PC-3 (cell line): ENCODE measurements around the gene PAF1. TPM values are rescaled to one million over a fixed set of nuclear protein-coding genes. Genes with fewer than 3 reads are reported as not detected.

ENCODE experiments used
- ATAC-seq: fragments of 200-7000 bp; cut with Tn5 transposase; 2 replicates; pipeline ENCODE4 v1.9.1; 2020; ENCODE audit warnings: mild to moderate bottlenecking, moderate library complexity
- BruUV-seq: library from RNA; stranded (reverse); fragments of 400-500 nt; replicated peaks from 2 replicates; lab custom pipeline; 2021; lab: Mats Ljungman, UMichigan
- CTCF ChIA-PET: fragments of 300-600 bp; sonication (Branson Sonifier 250); formaldehyde crosslinking; loops from one replicate; lab custom pipeline; 2022; ENCODE audit warnings: antibody characterized with exemption; lab: Charles Lee
- POLR2A ChIA-PET: fragments of 300-600 bp; sonication (Branson Sonifier 250); formaldehyde crosslinking; loops from one replicate; lab custom pipeline; 2022; ENCODE audit warnings: antibody characterized with exemption; ENCODE audit not compliant: unreplicated experiment; lab: Charles Lee
- DNase-seq: peaks from one replicate; pipeline ENCODE4 v3.0.0-alpha.2; 2015
- H2AFZ ChIP-seq: fragments of 300-600 bp; sonication (generic); 2 replicates; pipeline ENCODE4 v1.6.0; 2016; ENCODE audit warnings: antibody characterized with exemption, low read length
- H3F3A ChIP-seq: fragments of 300-600 bp; sonication (generic); one replicate; pipeline ENCODE4 v1.6.0; 2017; ENCODE audit warnings: antibody characterized with exemption, low read length, control low read depth, mild to moderate bottlenecking; ENCODE audit not compliant: unreplicated experiment
- H3K27ac ChIP-seq: fragments of 300-600 bp; sonication (generic); 2 replicates; pipeline ENCODE4 v1.5.1; 2016; ENCODE audit warnings: mild to moderate bottlenecking, low read length
- H3K27me3 ChIP-seq: fragments of 300-600 bp; sonication (generic); 2 replicates; pipeline ENCODE4 v1.6.1; 2016; ENCODE audit warnings: low read length, mixed read lengths
- H3K36me3 ChIP-seq: fragments of 300-600 bp; sonication (generic); 2 replicates; pipeline ENCODE4 v1.6.1; 2016; ENCODE audit warnings: low read depth, mixed run types, low read length, mixed read lengths
- H3K4me1 ChIP-seq: fragments of 300-600 bp; sonication (generic); 2 replicates; pipeline ENCODE4 v1.5.1; 2016; ENCODE audit warnings: low read length; ENCODE audit not compliant: insufficient read depth
- H3K4me2 ChIP-seq: fragments of 300-600 bp; sonication (generic); 2 replicates; pipeline ENCODE4 v1.6.0; 2016; ENCODE audit warnings: low read length
- H3K4me3 ChIP-seq: fragments of 300-600 bp; sonication (generic); 2 replicates; pipeline ENCODE4 v1.5.1; 2016; ENCODE audit warnings: mild to moderate bottlenecking, low read length, mixed read lengths
- H3K79me2 ChIP-seq: fragments of 300-600 bp; sonication (generic); 2 replicates; pipeline ENCODE4 v1.6.1; 2017; ENCODE audit warnings: low read length, mixed read lengths
- H3K9ac ChIP-seq: fragments of 300-600 bp; sonication (generic); 2 replicates; pipeline ENCODE4 v1.6.0; 2016; ENCODE audit warnings: mild to moderate bottlenecking, low read length
- H3K9me2 ChIP-seq: fragments of 300-600 bp; sonication (generic); replicated peaks from 2 replicates; pipeline ENCODE4 v1.6.1; 2016; ENCODE audit warnings: mixed run types, low read length, mixed read lengths
- H3K9me3 ChIP-seq: fragments of 300-600 bp; sonication (generic); 2 replicates; pipeline ENCODE4 v1.6.1; 2016; ENCODE audit warnings: low read length, mixed read lengths
- H4K20me1 ChIP-seq: fragments of 300-600 bp; sonication (generic); 2 replicates; pipeline ENCODE4 v1.6.1; 2016; ENCODE audit warnings: low read length, mixed read lengths
- EZH2 ChIP-seq: fragments of 300-600 bp; sonication (generic); IDR thresholded peaks from one replicate; pipeline ENCODE4 v1.6.1; 2017; ENCODE audit warnings: antibody characterized with exemption, mild to moderate bottlenecking, low read length; ENCODE audit not compliant: unreplicated experiment
- EZH2phosphoT487 ChIP-seq: fragments of 300-600 bp; sonication (generic); IDR thresholded peaks from 2 replicates; pipeline ENCODE4 v1.6.1; 2018; ENCODE audit warnings: mild to moderate bottlenecking, antibody characterized with exemption, low read length, borderline replicate concordance
- intact Hi-C: fragments of 100-400 bp; cut with micrococcal nuclease; formaldehyde crosslinking; loops from 2 replicates; pipeline ENCODE4 v1.9.0; 2023
- total RNA-seq: library from RNA; depleted of rRNA; stranded (reverse); fragments of >200 nt; gene quantifications from 2 replicates; pipeline ENCODE4 v1.2.3, GENCODE V29; 2014
- TF ChIP-seq, protein P1 (sequence below): fragments of 300-600 bp; sonication (generic); conservative IDR thresholded peaks from 2 replicates; pipeline ENCODE4 v1.5.1; 2017; ENCODE audit warnings: antibody characterized with exemption, low read depth, mild to moderate bottlenecking, low read length

Gene PAF1
- total RNA-seq, 1 experiment from 2014 or later: 50.7 TPM

- H3K4me1 ChIP-seq: 0 out of 2 replicates have a peak, but pooled peaks cover 5% of the 10 kb centered on the region
- no peak for TF ChIP-seq EZH2phosphoT487
- TF ChIP-seq, protein P1, sequence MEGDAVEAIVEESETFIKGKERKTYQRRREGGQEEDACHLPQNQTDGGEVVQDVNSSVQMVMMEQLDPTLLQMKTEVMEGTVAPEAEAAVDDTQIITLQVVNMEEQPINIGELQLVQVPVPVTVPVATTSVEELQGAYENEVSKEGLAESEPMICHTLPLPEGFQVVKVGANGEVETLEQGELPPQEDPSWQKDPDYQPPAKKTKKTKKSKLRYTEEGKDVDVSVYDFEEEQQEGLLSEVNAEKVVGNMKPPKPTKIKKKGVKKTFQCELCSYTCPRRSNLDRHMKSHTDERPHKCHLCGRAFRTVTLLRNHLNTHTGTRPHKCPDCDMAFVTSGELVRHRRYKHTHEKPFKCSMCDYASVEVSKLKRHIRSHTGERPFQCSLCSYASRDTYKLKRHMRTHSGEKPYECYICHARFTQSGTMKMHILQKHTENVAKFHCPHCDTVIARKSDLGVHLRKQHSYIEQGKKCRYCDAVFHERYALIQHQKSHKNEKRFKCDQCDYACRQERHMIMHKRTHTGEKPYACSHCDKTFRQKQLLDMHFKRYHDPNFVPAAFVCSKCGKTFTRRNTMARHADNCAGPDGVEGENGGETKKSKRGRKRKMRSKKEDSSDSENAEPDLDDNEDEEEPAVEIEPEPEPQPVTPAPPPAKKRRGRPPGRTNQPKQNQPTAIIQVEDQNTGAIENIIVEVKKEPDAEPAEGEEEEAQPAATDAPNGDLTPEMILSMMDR: no peak
- TF ChIP-seq EZH2: no peak
- H3K9me2 ChIP-seq: no peaks in the 10 kb centered on the region
- no peaks in the 10 kb centered on the region for H3K27me3 ChIP-seq
- no peak for DNase-seq
- no TSS peak for BruUV-seq
- CTCF ChIA-PET: no interaction called here
- no peaks in the 10 kb centered on the region for H4K20me1 ChIP-seq
- H3K4me3 ChIP-seq: no peak overlapping the region
- H3K4me2 ChIP-seq: no peak overlapping the region
- no peaks in the 10 kb centered on the region; the same call in 1 of the 2 replicates for H3K36me3 ChIP-seq
- no peak overlapping the region for H3K27ac ChIP-seq
- no peak overlapping the region for H3K9ac ChIP-seq
- no peaks in the 10 kb centered on the region for H3K79me2 ChIP-seq
- POLR2A ChIA-PET: no interaction called here
- no peaks in the 10 kb centered on the region for H3K9me3 ChIP-seq
- ATAC-seq: no peak
- no peak overlapping the region for H2AFZ ChIP-seq
- H3F3A ChIP-seq: no peaks in the 10 kb centered on the region
- intact Hi-C loops: no loop called here
Measured at GRCh38 chr19:39363901-39364457, 26.9 kb downstream of the PAF1 start.

- Histone ChIP-seq H3K9me3 (no peaks in the 10 kb centered on the region), H3K79me2 (no peaks in the 10 kb centered on the region), H3K9me2 (no peaks in the 10 kb centered on the region), H3K9ac (no peak overlapping the region), H4K20me1 (no peaks in the 10 kb centered on the region), H3F3A (no peaks in the 10 kb centered on the region), H2AFZ (no peak overlapping the region), H3K4me3 (no peak overlapping the region), H3K4me2 (no peak overlapping the region), H3K27me3 (no peaks in the 10 kb centered on the region), H3K27ac (no peak overlapping the region), H3K36me3 (no peaks in the 10 kb centered on the region; the same call in 1 of the 2 replicates), H3K4me1 (0 out of 2 replicates have a peak, but pooled peaks cover 5% of the 10 kb centered on the region)
- ChIA-PET CTCF (no interaction called here), POLR2A (no interaction called here)
- TF ChIP-seq, protein P1: no peak
- TF ChIP-seq EZH2: no peak
- TF ChIP-seq EZH2phosphoT487: no peak
- BruUV-seq: no TSS peak
- intact Hi-C loops: no loop called here
- peak; percentile 4 for DNase-seq
- no peak for ATAC-seq
Measured at GRCh38 chr19:39362682-39363657, 27.9 kb downstream of the PAF1 start.
